Pancreas (tissue), 10 donors: ENCODE measurements around the gene KCMF1. TPM values are rescaled to one million over a fixed set of nuclear protein-coding genes. Genes with fewer than 3 reads are reported as not detected.
"Not testable (repeated sequence)": the region's sequence is repeated elsewhere in the genome, so short reads cannot be mapped to it uniquely, and the experiment has no call there.

Experiments used
- ATAC-seq, 4 donors: fragments of 200-7000 bp; cut with Tn5 transposase; one replicate each; pipeline versions ENCODE4 v1.8.0 to v1.9.1; 2020; ENCODE audit warnings: mild to moderate bottlenecking in 4 of 4, moderate library complexity in 4 of 4
- DNase-seq, 6 donors: peaks; one replicate each; pipeline ENCODE4 v3.0.0-alpha.2; 2020
- FAIRE-seq: peaks from 2 replicates; lab custom pipeline; 2012; peaks lifted over from hg19 to GRCh38; lab: Jason Lieb, UNC
- H3K27ac ChIP-seq, 4 donors: fragments of 200-600 bp; sonication (generic); 1 replicate in 3 of 4; 2 replicates in 1 of 4; pipeline versions ENCODE4 v1.5.0 to v1.8.0; 2020
- H3K27me3 ChIP-seq, 4 donors: fragments of 200-600 bp; one replicate each; pipeline ENCODE4 v1.8.0; 2021
- H3K36me3 ChIP-seq, 3 donors: fragments of 200-600 bp; sonication (generic) in 1 of 3; one replicate each; pipeline versions ENCODE4 v1.5.0 to v1.8.0; 2020 to 2021
- H3K4me1 ChIP-seq, 3 donors: fragments of 200-600 bp; one replicate each; pipeline ENCODE4 v1.8.0; 2021
- H3K4me3 ChIP-seq, 4 donors: fragments of 200-600 bp; sonication (generic) in 2 of 4; one replicate each; pipeline versions ENCODE4 v1.5.0 to v1.8.0; 2020 to 2021
- H3K9me3 ChIP-seq, 4 donors: fragments of 200-600 bp; one replicate each; pipeline ENCODE4 v1.8.0; 2021
- CTCF ChIP-seq, 4 donors: fragments of 200-600 bp; sonication (generic) in 3 of 4; IDR thresholded peaks; one replicate each; pipeline versions ENCODE4 v1.5.0 to v1.8.0; 2021; ENCODE audit warnings: antibody characterized with exemption in 4 of 4
- WGBS, 2 donors: extraction: QIAGEN DNeasy Blood & Tissue Kit; methylation state at CpG; one replicate each; pipeline ENCODE4 v1.1.7; 2013; 5-methylcytosine and 5-hydroxymethylcytosine counted together
- intact Hi-C, 3 donors: fragments of 100-400 bp; cut with DNase I; formaldehyde crosslinking; loops; one replicate each; pipeline versions ENCODE4 v1.11.1 to v1.14.2; 2022
- polyA plus RNA-seq, 2 donors: library from polyadenylated mRNA; stranded (reverse); fragments of 200-250 nt; gene quantifications; one replicate each; pipeline ENCODE4 v1.2.3, GENCODE V29; 2013
- total RNA-seq, 6 donors: library from RNA; stranded (reverse); fragmentation: NEBNext Ultra II Directional in 4 of 6; extraction: Animal tissue kit (Norgen Biotek cat#: 25700) in 4 of 6; gene quantifications; one replicate each; pipeline versions ENCODE4 v1.2.1 to v1.2.4, GENCODE V29; 2021 to 2023
- donor health status: healthy with polysubstance abuse.
- donor health status: DM: no; HTN: no; CAD: no; lungs with moderate emphysema.
- donor health status: DM: no; HTN: no; CAD: no.
- donor health status: control.
- donor health status: control.
- donor health status: Bipolar disorder and iron deficiency.
- donor health status: DM: yes; HTN: yes; CAD: no.
- donor health status: DM: no; HTN: no; CAD: no.
- donor health status: DM: no; HTN: no; CAD: no.
- donor health status: DM: yes; HTN: yes; CAD: no.

Gene KCMF1
- total and polyA plus RNA-seq, 8 donors, result 9.9 to 102 (median 67.4) TPM

GRCh38 chr2:84944295-84944909 is 26.6 kb upstream of the KCMF1 start:
- 82 to 85% methylated on average over 7 of the region's 7 CpGs for WGBS, 2 donors
- Histone ChIP-seq H3K27ac (no peak overlapping the region), H3K36me3 (no peaks in the 10 kb centered on the region), H3K4me3 (no peak overlapping the region), H3K9me3 (no peaks in the 10 kb centered on the region), H3K4me1 (peaks cover 0 to 8% (median 0%) of the 10 kb centered on the region in 3 donors), H3K27me3 (no peaks in the 10 kb centered on the region)
- DNase-seq (peak in 1 of 6 donors; percentile 11), FAIRE-seq (no peak), ATAC-seq (no peak)
- intact Hi-C loops, result no loop called here
- no peak for TF ChIP-seq CTCF (IDR thresholded peaks at IDR 0.05)

- DNase-seq (peak in 1 of 6 donors; percentile 16), ATAC-seq (peak in 1 of 4 donors; percentile 9)
- H3K36me3 ChIP-seq, H3K4me1 ChIP-seq, intact Hi-C loops, H3K27me3 ChIP-seq, H3K4me3 ChIP-seq, H3K27ac ChIP-seq, H3K9me3 ChIP-seq, FAIRE-seq: not testable (repeated sequence)
- WGBS, 2 donors, result 70 to 96% methylated on average over 2 to 3 of the region's 3 CpGs
Observed at GRCh38 chr2:84945838-84946203, 25.1 kb upstream of the KCMF1 start.

- no peak overlapping the region for H3K4me3 ChIP-seq
- ATAC-seq, result peak in 3 of 4 donors; percentile 57 to 66 (median 62)
- DNase-seq, result peak in 1 of 6 donors; percentile 49
- FAIRE-seq, result no peak
- H3K27me3 ChIP-seq, result no peaks in the 10 kb centered on the region
- WGBS, 2 donors, result 82 to 87% methylated on average over 12 of the region's 12 CpGs
- H3K9me3 ChIP-seq, result no peaks in the 10 kb centered on the region
- intact Hi-C loops, result no loop called here
- H3K36me3 ChIP-seq, result no peaks in the 10 kb centered on the region
- H3K4me1 ChIP-seq, result no peaks in the 10 kb centered on the region
- H3K27ac ChIP-seq, result no peak overlapping the region
- no peak for TF ChIP-seq CTCF (IDR thresholded peaks at IDR 0.05)
Observed at GRCh38 chr2:84946204-84947009, 24.6 kb upstream of the KCMF1 start.

- no peak for TF ChIP-seq CTCF (IDR thresholded peaks at IDR 0.05)
- FAIRE-seq, result no peak
- Histone ChIP-seq H3K27me3 (no peaks in the 10 kb centered on the region), H3K4me1 (no peaks in the 10 kb centered on the region), H3K4me3 (no peak overlapping the region), H3K9me3 (no peaks in the 10 kb centered on the region), H3K27ac (no peak overlapping the region), H3K36me3 (no peaks in the 10 kb centered on the region)
- DNase-seq, result no peak
- 83 to 84% methylated on average over 10 of the region's 10 CpGs for WGBS, 2 donors
- no peak for ATAC-seq
- intact Hi-C loops, result no loop called here
Observed at GRCh38 chr2:84947010-84947593, 23.9 kb upstream of the KCMF1 start.

GRCh38 chr2:84953535-84953934 is 17.4 kb upstream of the KCMF1 start:
- no peak overlapping the region for H3K4me3 ChIP-seq
- FAIRE-seq, result no peak

More at GRCh38 chr2:84953535-84953934, 17.4 kb upstream of the KCMF1 start:
- H3K4me1 ChIP-seq, result peaks cover 3 to 14% (median 10%) of the 10 kb centered on the region in 3 donors
- intact Hi-C loops, result no loop called here
- ATAC-seq (no peak), DNase-seq (no peak)
- no peaks in the 10 kb centered on the region for H3K36me3 ChIP-seq
- no peaks in the 10 kb centered on the region for H3K9me3 ChIP-seq
- no peak for TF ChIP-seq CTCF (IDR thresholded peaks at IDR 0.05)
- H3K27ac ChIP-seq, result no peak overlapping the region
- no peaks in the 10 kb centered on the region for H3K27me3 ChIP-seq
- 83% methylated on average over 3 of the region's 3 CpGs for whole genome bisulfite sequencing, 2 donors
